ENCODE data around the gene COMMD4.
A peak's percentile ranks its signal among the peaks of the same experiment; 100 is the strongest.
"Not testable (repeated sequence)": the region's sequence is repeated elsewhere in the genome, so short reads cannot be mapped to it uniquely, and the experiment has no call there.

Gene COMMD4

GRCh38 chr15:75333654-75334419 is 2.0 kb upstream of the COMMD4 start:
- DNase-seq, result not testable (repeated sequence)

GRCh38 chr15:75335313-75335704 is 554 bp upstream of the COMMD4 start:
- no peak for DNase-seq

- DNase-seq, result no peak
Observed at GRCh38 chr15:75338661-75339240, 2.9 kb downstream of the COMMD4 start.

GRCh38 chr15:75339531-75340240 is 3.8 kb downstream of the COMMD4 start:
- DNase-seq, result no peak

- DNase-seq, result no peak
Observed at GRCh38 chr15:75342221-75342620, 6.4 kb downstream of the COMMD4 start.

GRCh38 chr15:75343953-75344352 is 8.1 kb downstream of the COMMD4 start:
- not testable (repeated sequence) for DNase-seq

- no peak for DNase-seq
Observed at GRCh38 chr15:75346796-75347221, 10.9 kb downstream of the COMMD4 start, which contains the start of gene NEIL1. Gene NEIL1, plus strand, starts transcription at chr15:75347039. Its CDS starts 1,867 bp downstream, at chr15:75348906.

- DNase-seq, result peak; percentile 45
Observed at GRCh38 chr15:75347222-75348033, 11.6 kb downstream of the COMMD4 start.

GRCh38 chr15:75348034-75348561 is 12.2 kb downstream of the COMMD4 start:
- DNase-seq, result no peak

- no peak for DNase-seq
Observed at GRCh38 chr15:75348562-75349350, 12.9 kb downstream of the COMMD4 start.

- not testable (repeated sequence) for DNase-seq
Observed at GRCh38 chr15:75349351-75349669, 13.4 kb downstream of the COMMD4 start.

- DNase-seq, result no peak
Observed at GRCh38 chr15:75349851-75350588, 14.2 kb downstream of the COMMD4 start.

- DNase-seq, result no peak
Observed at GRCh38 chr15:75350601-75351361, 14.9 kb downstream of the COMMD4 start.

- no peak for DNase-seq
Observed at GRCh38 chr15:75352186-75353080, 16.6 kb downstream of the COMMD4 start.

- DNase-seq, result no peak
Observed at GRCh38 chr15:75353604-75354003, 17.7 kb downstream of the COMMD4 start.

- no peak for DNase-seq
Observed at GRCh38 chr15:75354454-75354853, 18.6 kb downstream of the COMMD4 start.

GRCh38 chr15:75355369-75355768 is 19.5 kb downstream of the COMMD4 start:
- no peak for DNase-seq

GRCh38 chr15:75356006-75356405 is 20.1 kb downstream of the COMMD4 start:
- no peak for DNase-seq

GRCh38 chr15:75356517-75356916 is 20.7 kb downstream of the COMMD4 start:
- DNase-seq, result no peak

Data from activated gamma-delta T cell (primary cell).